LNCaP clone FGC (cell line): ENCODE results near the gene RGS3.
"Not testable (repeated sequence)": the region's sequence is repeated elsewhere in the genome, so short reads cannot be mapped to it uniquely, and the experiment has no call there.

ENCODE experiments used
- DNase-seq: peaks from one replicate; pipeline ENCODE4 v3.0.0-alpha.2; 2011; ENCODE audit warnings: low read depth
- H3K4me3 ChIP-seq: 2 replicates; pipeline ENCODE4 v1.5.1; 2011; ENCODE audit warnings: mild to moderate bottlenecking, low read depth, low read length, control low read depth
- TF ChIP-seq, protein P1 (sequence below): IDR thresholded peaks from 2 replicates; pipeline ENCODE4 v1.5.1; 2012; ENCODE audit warnings: mild to moderate bottlenecking; ENCODE audit not compliant: control insufficient read depth, insufficient read depth; ENCODE audit errors: extremely low read depth

RGS3 gene

DNA sequence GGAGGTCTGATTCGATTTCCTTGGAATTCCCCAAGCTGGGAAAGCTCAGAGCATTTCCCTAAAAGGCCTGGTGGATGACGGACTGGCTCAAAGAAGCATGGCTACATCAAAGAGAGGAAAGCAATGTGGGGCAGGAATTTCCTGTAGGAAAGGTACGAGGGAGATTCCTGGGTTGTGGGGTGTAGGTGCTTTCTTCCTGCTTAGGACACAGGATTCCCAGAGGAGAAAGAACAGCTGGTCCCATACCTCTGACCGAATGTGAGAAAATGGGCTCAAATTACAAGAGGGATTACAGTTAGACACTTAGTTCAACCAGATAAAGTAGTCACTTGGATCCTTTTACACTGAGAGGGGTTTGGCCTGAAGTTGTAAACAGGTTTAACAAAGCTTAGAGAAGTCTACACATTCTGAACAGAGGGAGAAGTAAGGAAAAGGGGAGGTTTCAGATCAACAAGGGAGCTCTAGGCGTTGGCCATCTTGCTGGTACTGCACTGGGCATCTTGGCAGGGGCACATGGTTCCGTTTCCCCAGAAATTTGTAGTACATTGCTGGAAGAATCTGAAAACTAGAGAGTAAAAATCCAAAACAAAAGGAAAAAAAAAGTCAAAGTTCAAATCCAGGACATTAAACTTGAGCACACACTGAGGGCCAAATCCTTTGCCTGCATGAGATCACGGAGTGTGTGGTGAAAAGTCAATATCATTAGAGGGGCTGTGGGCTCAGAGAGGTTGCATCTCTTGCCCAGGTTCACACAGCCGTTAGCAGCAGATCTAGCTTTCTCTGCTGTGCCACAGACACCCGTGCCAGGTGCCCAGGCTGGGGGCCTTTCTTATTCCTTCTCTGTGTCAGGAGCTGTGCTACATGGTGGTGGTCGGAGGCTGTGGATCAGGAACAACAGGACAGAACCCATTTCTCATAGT, 171.3 kb downstream of the RGS3 start:
- DNase-seq = no peak
- TF ChIP-seq, protein P1, sequence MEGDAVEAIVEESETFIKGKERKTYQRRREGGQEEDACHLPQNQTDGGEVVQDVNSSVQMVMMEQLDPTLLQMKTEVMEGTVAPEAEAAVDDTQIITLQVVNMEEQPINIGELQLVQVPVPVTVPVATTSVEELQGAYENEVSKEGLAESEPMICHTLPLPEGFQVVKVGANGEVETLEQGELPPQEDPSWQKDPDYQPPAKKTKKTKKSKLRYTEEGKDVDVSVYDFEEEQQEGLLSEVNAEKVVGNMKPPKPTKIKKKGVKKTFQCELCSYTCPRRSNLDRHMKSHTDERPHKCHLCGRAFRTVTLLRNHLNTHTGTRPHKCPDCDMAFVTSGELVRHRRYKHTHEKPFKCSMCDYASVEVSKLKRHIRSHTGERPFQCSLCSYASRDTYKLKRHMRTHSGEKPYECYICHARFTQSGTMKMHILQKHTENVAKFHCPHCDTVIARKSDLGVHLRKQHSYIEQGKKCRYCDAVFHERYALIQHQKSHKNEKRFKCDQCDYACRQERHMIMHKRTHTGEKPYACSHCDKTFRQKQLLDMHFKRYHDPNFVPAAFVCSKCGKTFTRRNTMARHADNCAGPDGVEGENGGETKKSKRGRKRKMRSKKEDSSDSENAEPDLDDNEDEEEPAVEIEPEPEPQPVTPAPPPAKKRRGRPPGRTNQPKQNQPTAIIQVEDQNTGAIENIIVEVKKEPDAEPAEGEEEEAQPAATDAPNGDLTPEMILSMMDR = no peak
- H3K4me3 ChIP-seq = no peak overlapping the region

DNA sequence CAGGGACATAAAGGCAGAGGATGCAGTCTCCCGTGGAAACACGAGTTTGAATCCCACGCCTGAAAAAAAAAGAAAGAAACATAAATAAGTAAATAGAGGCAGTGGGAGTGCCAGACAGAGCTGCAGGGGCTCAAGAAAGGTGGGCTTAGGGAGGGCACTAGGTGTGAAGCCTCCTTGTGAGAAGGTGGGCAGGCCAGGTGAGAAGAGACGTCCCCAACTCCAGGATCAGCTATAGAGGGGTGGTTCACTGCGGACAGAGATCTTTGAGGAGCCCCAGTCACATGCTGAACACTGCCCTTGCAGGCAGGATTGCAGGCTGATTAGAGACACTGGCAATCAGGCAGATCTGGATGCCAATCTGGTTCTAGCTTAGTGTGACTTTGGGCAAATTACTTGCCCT, 172.1 kb downstream of the RGS3 start:
- TF ChIP-seq, protein P1 = no peak
- no peak for DNase-seq
- no peak overlapping the region for H3K4me3 ChIP-seq

DNA sequence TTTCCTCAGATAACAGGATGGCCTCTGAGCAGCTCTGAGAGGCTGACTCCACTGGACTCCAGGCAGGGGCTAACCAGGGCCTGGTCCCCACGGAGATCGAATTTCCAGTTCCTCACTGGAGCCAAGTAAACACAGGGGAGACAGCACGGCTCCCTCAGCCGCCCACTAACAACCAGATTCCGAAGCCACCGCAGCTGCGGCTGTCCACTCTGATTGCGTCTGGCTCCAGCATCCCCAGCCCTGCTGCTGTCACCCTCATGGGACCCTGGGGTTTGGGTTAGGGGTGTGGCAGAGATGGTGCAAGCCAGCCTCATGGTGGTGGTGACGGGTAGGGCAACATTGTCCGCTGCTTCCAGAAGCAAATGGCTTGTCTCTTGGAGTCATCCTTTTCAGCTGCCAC, 172.6 kb downstream of the RGS3 start:
- TF ChIP-seq, protein P1 = no peak
- no peak overlapping the region for H3K4me3 ChIP-seq
- no peak for DNase-seq

DNA sequence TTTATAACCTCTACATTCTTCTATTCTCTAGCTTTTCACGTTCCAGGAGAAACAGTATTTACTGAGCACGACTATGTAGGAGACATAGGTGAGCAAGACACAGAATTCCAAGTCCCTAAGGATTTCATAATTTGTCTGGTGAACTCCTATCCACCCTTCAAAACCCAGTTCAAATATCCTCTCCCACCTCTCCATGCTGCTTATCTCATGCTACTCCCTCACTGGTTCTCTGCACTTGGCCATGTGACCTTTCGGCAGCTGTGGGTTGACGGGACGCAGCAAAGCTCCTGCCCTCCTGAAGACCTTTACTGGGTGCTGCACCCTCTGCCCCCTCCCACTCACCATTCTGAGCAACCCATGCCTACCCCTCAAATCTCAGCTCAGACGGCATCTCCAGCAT, 173.2 kb downstream of the RGS3 start:
- TF ChIP-seq, protein P1 = no peak
- H3K4me3 ChIP-seq = no peak overlapping the region
- no peak for DNase-seq

DNA sequence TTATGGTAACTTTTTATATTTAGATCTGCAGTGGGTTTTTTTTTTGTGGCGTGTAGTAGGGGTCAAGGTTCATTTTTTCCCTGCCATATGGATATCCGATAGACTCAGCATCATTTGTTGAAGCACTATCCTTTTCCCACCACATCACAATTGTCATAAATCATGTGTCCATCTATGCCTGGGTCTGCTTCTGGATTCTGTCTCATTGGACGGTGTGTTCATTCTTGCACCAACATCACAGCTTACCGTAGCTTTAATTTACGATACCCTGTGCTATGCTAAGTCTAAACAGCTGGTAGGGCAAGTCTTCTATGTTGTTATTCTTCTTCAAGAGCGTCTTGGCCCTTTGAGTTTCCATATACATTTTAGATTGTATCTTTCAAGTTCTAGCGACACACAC, 175.0 kb downstream of the RGS3 start:
- no peak for DNase-seq
- H3K4me3 ChIP-seq = no peak overlapping the region
- TF ChIP-seq, protein P1 = no peak

DNA sequence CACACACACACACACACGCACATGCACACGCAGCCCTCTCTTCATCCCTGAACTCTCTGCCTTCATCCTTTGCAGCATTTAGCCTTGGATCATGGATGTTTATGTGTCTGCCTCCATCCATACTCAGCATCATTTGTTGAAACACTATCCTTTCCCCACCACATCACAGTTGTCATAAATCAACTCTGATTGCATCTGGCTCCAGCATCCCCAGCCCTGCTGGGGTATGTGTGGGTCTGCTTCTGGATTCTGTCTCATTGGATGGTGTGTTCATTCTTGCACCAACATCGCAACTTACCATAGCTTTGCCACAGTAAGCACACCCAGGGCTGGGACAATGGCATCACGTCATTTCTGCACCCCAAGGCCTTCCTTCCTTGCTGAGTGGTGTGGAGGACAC, 175.4 kb downstream of the RGS3 start:
- no peak overlapping the region for H3K4me3 ChIP-seq
- TF ChIP-seq, protein P1 = no peak
- no peak for DNase-seq

DNA sequence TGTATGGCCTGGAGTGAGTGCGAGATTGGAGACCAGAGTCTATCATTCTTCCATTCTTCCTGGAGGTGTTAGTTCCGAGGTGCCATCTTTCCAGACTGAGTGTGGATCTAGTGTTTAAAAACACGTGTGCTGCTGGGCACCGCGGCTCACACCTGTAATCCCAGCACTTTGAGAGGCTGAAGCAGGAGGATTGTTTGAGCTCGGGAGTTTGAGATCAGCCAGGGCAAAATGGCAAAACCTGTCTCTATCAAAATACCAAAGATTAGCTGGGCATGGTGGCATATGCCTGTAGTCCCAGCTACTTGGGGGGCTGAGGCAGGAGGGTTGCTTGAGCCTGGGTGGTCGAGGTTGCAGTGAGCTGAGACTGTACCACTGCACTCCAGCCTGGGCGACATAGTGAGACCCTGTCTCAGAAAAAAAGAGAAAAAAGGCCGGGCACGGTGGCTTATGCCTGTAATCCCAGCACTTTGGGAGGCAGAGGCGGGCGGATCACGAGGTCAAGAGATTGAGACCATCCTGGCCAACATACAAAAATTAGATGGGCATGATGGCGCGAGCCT, 176.0 kb downstream of the RGS3 start:
- not testable (repeated sequence) for DNase-seq

More for the DNA sequence above, 176.0 kb downstream of the RGS3 start:
- not testable (repeated sequence) for H3K4me3 ChIP-seq
